ENCODE measurements around the gene EEF1AKMT1.

- TF ChIP-seq CTCF (IDR thresholded peaks at IDR 0.05) = no peak
- TF ChIP-seq POLR2A (IDR thresholded peaks at IDR 0.05) = no peak
Observed at GRCh38 chr13:20685092-20685491, 88.7 kb downstream of the EEF1AKMT1 start.

Measured in heart left ventricle (tissue), 13 donors.